H9 (cell line): ENCODE data around the gene GABARAPL2. TPM values are rescaled to one million over a fixed set of nuclear protein-coding genes. Genes with fewer than 3 reads are reported as not detected.

Experiments used
- DNase-seq: peaks from one replicate; pipeline ENCODE4 v3.0.0-alpha.2; 2017
- H2AFZ ChIP-seq: one replicate; pipeline ENCODE4 v1.6.1; 2013; ENCODE audit warnings: mild to moderate bottlenecking, low read length, control low read depth, moderate library complexity
- H2AK5ac ChIP-seq: 2 replicates; pipeline ENCODE4 v1.6.1; 2013; ENCODE audit warnings: low read length, control low read depth, mixed read lengths; ENCODE audit not compliant: insufficient read length
- H2BK120ac ChIP-seq: one replicate; pipeline ENCODE4 v1.6.1; 2013; ENCODE audit warnings: low read depth, mild to moderate bottlenecking, low read length, control low read depth, inconsistent platforms; ENCODE audit not compliant: poor library complexity, severe bottlenecking
- H2BK12ac ChIP-seq: 2 replicates; pipeline ENCODE4 v1.6.1; 2013; ENCODE audit warnings: low read length, control low read depth, mixed read lengths, low read depth; ENCODE audit not compliant: insufficient read length
- H2BK15ac ChIP-seq: 2 replicates; pipeline ENCODE4 v1.6.1; 2013; ENCODE audit warnings: low read depth, low read length, control low read depth
- H2BK20ac ChIP-seq: one replicate; pipeline ENCODE4 v1.6.1; 2013; ENCODE audit warnings: low read depth, mild to moderate bottlenecking, low read length, control low read depth, inconsistent platforms; ENCODE audit not compliant: poor library complexity, severe bottlenecking
- H2BK5ac ChIP-seq: 2 replicates; pipeline ENCODE4 v1.6.1; 2013; ENCODE audit warnings: low read length, control low read depth, mixed read lengths; ENCODE audit not compliant: insufficient read length
- H3K14ac ChIP-seq: 2 replicates; pipeline ENCODE4 v1.6.1; 2013; ENCODE audit warnings: low read length, control low read depth; ENCODE audit not compliant: insufficient read depth
- H3K18ac ChIP-seq: 2 replicates; pipeline ENCODE4 v1.6.1; 2013; ENCODE audit warnings: low read depth, mild to moderate bottlenecking, mixed read lengths, low read length, control low read depth; ENCODE audit not compliant: insufficient read length
- H3K23ac ChIP-seq: 2 replicates; pipeline ENCODE4 v1.6.1; 2013; ENCODE audit warnings: low read length, control low read depth, mixed read lengths, low read depth; ENCODE audit not compliant: insufficient read length
- H3K23me2 ChIP-seq: 2 replicates; pipeline ENCODE4 v1.6.1; 2013; ENCODE audit warnings: low read depth, mild to moderate bottlenecking, mixed read lengths, low read length, control low read depth; ENCODE audit not compliant: insufficient read length, poor library complexity, severe bottlenecking
- H3K27ac ChIP-seq: 2 replicates; pipeline ENCODE4 v1.5.1; 2013; ENCODE audit warnings: low read length, control low read depth, mixed read lengths, low read depth; ENCODE audit not compliant: insufficient read length
- H3K27me3 ChIP-seq: 2 replicates; pipeline ENCODE4 v1.6.1; 2013; ENCODE audit warnings: low read length, control low read depth, inconsistent platforms; ENCODE audit not compliant: insufficient read depth
- H3K4ac ChIP-seq: 2 replicates; pipeline ENCODE4 v1.6.1; 2013; ENCODE audit warnings: low read depth, mild to moderate bottlenecking, control low read depth, inconsistent platforms, low read length, moderate library complexity
- H3K4me1 ChIP-seq: 2 replicates; pipeline ENCODE4 v1.6.1; 2013; ENCODE audit warnings: low read length, control low read depth, inconsistent platforms; ENCODE audit not compliant: insufficient read depth
- H3K4me2 ChIP-seq: 2 replicates; pipeline ENCODE4 v1.6.1; 2013; ENCODE audit warnings: low read length, control low read depth, mixed read lengths; ENCODE audit not compliant: insufficient read length, insufficient read depth
- H3K56ac ChIP-seq: 2 replicates; pipeline ENCODE4 v1.6.1; 2013; ENCODE audit warnings: low read depth, mild to moderate bottlenecking, mixed read lengths, low read length, control low read depth; ENCODE audit not compliant: insufficient read length
- H3K79me1 ChIP-seq: 2 replicates; pipeline ENCODE4 v1.6.1; 2013; ENCODE audit warnings: low read depth, mild to moderate bottlenecking, moderate library complexity, low read length, control low read depth, inconsistent platforms; ENCODE audit not compliant: insufficient read depth, poor library complexity, severe bottlenecking
- H3K79me2 ChIP-seq: 2 replicates; pipeline ENCODE4 v1.6.1; 2013; ENCODE audit warnings: low read length, control low read depth, inconsistent platforms; ENCODE audit not compliant: insufficient read depth
- H3K9ac ChIP-seq: 2 replicates; pipeline ENCODE4 v1.6.1; 2013; ENCODE audit warnings: low read length, control low read depth, mixed read lengths; ENCODE audit not compliant: insufficient read length; ENCODE audit errors: extremely low read depth
- H3K9me3 ChIP-seq: one replicate; pipeline ENCODE4 v1.6.1; 2013; ENCODE audit warnings: low read depth, low read length, inconsistent platforms; ENCODE audit not compliant: control insufficient read depth
- H3T11ph ChIP-seq: one replicate; pipeline ENCODE4 v1.6.1; 2013; ENCODE audit warnings: mild to moderate bottlenecking, low read length, control low read depth, inconsistent platforms
- H4K20me1 ChIP-seq: one replicate; pipeline ENCODE4 v1.6.1; 2013; ENCODE audit not compliant: control insufficient read depth, insufficient read length, insufficient read depth
- H4K5ac ChIP-seq: 2 replicates; pipeline ENCODE4 v1.6.1; 2013; ENCODE audit warnings: low read depth, mild to moderate bottlenecking, mixed read lengths, low read length, control low read depth; ENCODE audit not compliant: insufficient read length
- H4K8ac ChIP-seq: replicated peaks from 2 replicates; pipeline ENCODE4 v1.6.1; 2013; ENCODE audit warnings: low read length, control low read depth, mixed read lengths, low read depth; ENCODE audit not compliant: insufficient read length
- H4K91ac ChIP-seq: 2 replicates; pipeline ENCODE4 v1.6.1; 2013; ENCODE audit warnings: low read depth, mild to moderate bottlenecking, moderate library complexity, mixed read lengths, low read length, control low read depth; ENCODE audit not compliant: insufficient read length
- H3K27ac Mint-ChIP-seq, 3 experiments: 2 replicates in 2 of 3; 3 replicates in 1 of 3; pipeline ENCODE4 v1.8.0; 2020 to 2021; ENCODE audit warnings: mixed read lengths in 3 of 3, mild to moderate bottlenecking in 1 of 3, moderate library complexity in 1 of 3
- H3K27me3 Mint-ChIP-seq: 2 replicates; pipeline ENCODE4 v1.8.0; 2021; ENCODE audit warnings: low read depth, mild to moderate bottlenecking, moderate library complexity, mixed read lengths
- H3K36me3 Mint-ChIP-seq, 3 experiments: 2 replicates in 2 of 3; 3 replicates in 1 of 3; pipeline ENCODE4 v1.8.0; 2020 to 2021; ENCODE audit warnings: low read depth in 3 of 3, mixed read lengths in 3 of 3; ENCODE audit not compliant: insufficient read depth in 1 of 3
- H3K4me1 Mint-ChIP-seq, 2 experiments: 2 replicates each; pipeline ENCODE4 v1.8.0; 2020; ENCODE audit warnings: mixed read lengths in 2 of 2
- H3K4me3 Mint-ChIP-seq, 2 experiments: 2 replicates in 1 of 2; 3 replicates in 1 of 2; pipeline ENCODE4 v1.8.0; 2020 to 2021; ENCODE audit warnings: mild to moderate bottlenecking in 2 of 2, mixed read lengths in 2 of 2, moderate library complexity in 1 of 2
- H3K9me3 Mint-ChIP-seq, 2 experiments: 2 replicates in 1 of 2; 3 replicates in 1 of 2; pipeline ENCODE4 v1.8.0; 2020; ENCODE audit warnings: mild to moderate bottlenecking in 2 of 2, mixed read lengths in 2 of 2, moderate library complexity in 1 of 2
- WGBS: extraction: QIAGEN DNeasy Blood & Tissue Kit; methylation state at CpG from one replicate; pipeline ENCODE4 v1.1.7; 2013; ENCODE audit warnings: missing lambda C conversion rate, low lambda C conversion rate, mixed read lengths; ENCODE audit not compliant: insufficient read length; ENCODE audit errors: extremely low coverage; 5-methylcytosine and 5-hydroxymethylcytosine counted together
- total RNA-seq: library from RNA; stranded (reverse); gene quantifications from 2 replicates; pipeline ENCODE4 v1.2.1, GENCODE V29; 2021
- TF ChIP-seq, protein P1 (sequence below): fragments of 200-600 bp; sonication (generic); conservative IDR thresholded peaks from 3 replicates; pipeline ENCODE4 v1.8.0; 2021; ENCODE audit warnings: antibody characterized with exemption, mild to moderate bottlenecking

GABARAPL2 gene
- total RNA-seq, 1 experiment from 2014 or later, result 62.6 TPM

GRCh38 chr16:75579281-75579834 lies 13.2 kb downstream of the GABARAPL2 start:
- H3K23me2 ChIP-seq, result no peaks in the 10 kb centered on the region
- no peak overlapping the region for H2BK20ac ChIP-seq
- no peak overlapping the region for H2BK5ac ChIP-seq
- H3K56ac ChIP-seq, result no peak overlapping the region
- no peaks in the 10 kb centered on the region for H3K27me3 ChIP-seq
- Mint-ChIP-seq H3K4me1 (peaks cover 14 to 15% of the 10 kb centered on the region in 2 experiments), H3K27me3 (no peaks in the 10 kb centered on the region), H3K4me3 (no peak overlapping the region), H3K9me3 (no peaks in the 10 kb centered on the region), H3K36me3 (peaks cover 12 to 40% (median 35%) of the 10 kb centered on the region in 3 experiments; a peak in 6 of 7 replicates), H3K27ac (no peak overlapping the region)
- TF ChIP-seq, protein P1, sequence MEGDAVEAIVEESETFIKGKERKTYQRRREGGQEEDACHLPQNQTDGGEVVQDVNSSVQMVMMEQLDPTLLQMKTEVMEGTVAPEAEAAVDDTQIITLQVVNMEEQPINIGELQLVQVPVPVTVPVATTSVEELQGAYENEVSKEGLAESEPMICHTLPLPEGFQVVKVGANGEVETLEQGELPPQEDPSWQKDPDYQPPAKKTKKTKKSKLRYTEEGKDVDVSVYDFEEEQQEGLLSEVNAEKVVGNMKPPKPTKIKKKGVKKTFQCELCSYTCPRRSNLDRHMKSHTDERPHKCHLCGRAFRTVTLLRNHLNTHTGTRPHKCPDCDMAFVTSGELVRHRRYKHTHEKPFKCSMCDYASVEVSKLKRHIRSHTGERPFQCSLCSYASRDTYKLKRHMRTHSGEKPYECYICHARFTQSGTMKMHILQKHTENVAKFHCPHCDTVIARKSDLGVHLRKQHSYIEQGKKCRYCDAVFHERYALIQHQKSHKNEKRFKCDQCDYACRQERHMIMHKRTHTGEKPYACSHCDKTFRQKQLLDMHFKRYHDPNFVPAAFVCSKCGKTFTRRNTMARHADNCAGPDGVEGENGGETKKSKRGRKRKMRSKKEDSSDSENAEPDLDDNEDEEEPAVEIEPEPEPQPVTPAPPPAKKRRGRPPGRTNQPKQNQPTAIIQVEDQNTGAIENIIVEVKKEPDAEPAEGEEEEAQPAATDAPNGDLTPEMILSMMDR, result no peak
- no peak for DNase-seq
- no peaks in the 10 kb centered on the region for H3K9me3 ChIP-seq
- no peak overlapping the region for H3K4ac ChIP-seq
- no peak overlapping the region for H2AFZ ChIP-seq
- H3K23ac ChIP-seq, result no peak overlapping the region
- H2BK15ac ChIP-seq, result no peak overlapping the region
- no peaks in the 10 kb centered on the region for H3K79me1 ChIP-seq
- H2BK12ac ChIP-seq, result no peak overlapping the region
- H3K4me2 ChIP-seq, result no peak overlapping the region
- H3K79me2 ChIP-seq, result no peaks in the 10 kb centered on the region
- H3K4me1 ChIP-seq, result peaks cover 8% of the 10 kb centered on the region; the same call in 1 of the 2 replicates
- H3K9ac ChIP-seq, result no peak overlapping the region
- H3K14ac ChIP-seq, result no peak overlapping the region
- no peak overlapping the region for H2AK5ac ChIP-seq
- H3K27ac ChIP-seq, result no peak overlapping the region
- no CpG with 5 or more reads among the region's 7 CpGs for WGBS
- no peak overlapping the region for H3T11ph ChIP-seq
- H4K5ac ChIP-seq, result no peak overlapping the region
- H4K91ac ChIP-seq, result no peak overlapping the region
- no peaks in the 10 kb centered on the region for H4K20me1 ChIP-seq
- H2BK120ac ChIP-seq, result no peak overlapping the region
- H3K18ac ChIP-seq, result no peak overlapping the region
- H4K8ac ChIP-seq, result no peak overlapping the region
